GM06990 (cell line): ENCODE results near the gene PRKCA.

ENCODE experiments used
- DNase-seq: peaks from one replicate; pipeline ENCODE4 v3.0.0-alpha.2; 2011; ENCODE audit not compliant: insufficient read length; ENCODE audit errors: extremely low read depth
- H3K27me3 ChIP-seq: replicated peaks from 2 replicates; pipeline ENCODE4 v1.6.0; 2011; ENCODE audit warnings: low read length; ENCODE audit not compliant: control insufficient read depth, insufficient read depth
- H3K36me3 ChIP-seq: 2 replicates; pipeline ENCODE4 v1.5.1; 2011; ENCODE audit warnings: low read length; ENCODE audit not compliant: control insufficient read depth, insufficient read depth
- H3K4me3 ChIP-seq: replicated peaks from 2 replicates; pipeline ENCODE4 v1.5.1; 2011; ENCODE audit warnings: low read depth, mild to moderate bottlenecking, control low read depth, low read length
- TF ChIP-seq, protein P1 (sequence below): IDR thresholded peaks from 2 replicates; pipeline ENCODE4 v1.5.1; 2011; ENCODE audit warnings: low read length, control low read depth, mild to moderate bottlenecking, inconsistent platforms; ENCODE audit not compliant: insufficient read depth, poor library complexity, severe bottlenecking

The PRKCA gene

GRCh38 chr17:66281661-66282369 is 20.6 kb upstream of the PRKCA start:
- no peak overlapping the region for H3K4me3 ChIP-seq
- TF ChIP-seq, protein P1, sequence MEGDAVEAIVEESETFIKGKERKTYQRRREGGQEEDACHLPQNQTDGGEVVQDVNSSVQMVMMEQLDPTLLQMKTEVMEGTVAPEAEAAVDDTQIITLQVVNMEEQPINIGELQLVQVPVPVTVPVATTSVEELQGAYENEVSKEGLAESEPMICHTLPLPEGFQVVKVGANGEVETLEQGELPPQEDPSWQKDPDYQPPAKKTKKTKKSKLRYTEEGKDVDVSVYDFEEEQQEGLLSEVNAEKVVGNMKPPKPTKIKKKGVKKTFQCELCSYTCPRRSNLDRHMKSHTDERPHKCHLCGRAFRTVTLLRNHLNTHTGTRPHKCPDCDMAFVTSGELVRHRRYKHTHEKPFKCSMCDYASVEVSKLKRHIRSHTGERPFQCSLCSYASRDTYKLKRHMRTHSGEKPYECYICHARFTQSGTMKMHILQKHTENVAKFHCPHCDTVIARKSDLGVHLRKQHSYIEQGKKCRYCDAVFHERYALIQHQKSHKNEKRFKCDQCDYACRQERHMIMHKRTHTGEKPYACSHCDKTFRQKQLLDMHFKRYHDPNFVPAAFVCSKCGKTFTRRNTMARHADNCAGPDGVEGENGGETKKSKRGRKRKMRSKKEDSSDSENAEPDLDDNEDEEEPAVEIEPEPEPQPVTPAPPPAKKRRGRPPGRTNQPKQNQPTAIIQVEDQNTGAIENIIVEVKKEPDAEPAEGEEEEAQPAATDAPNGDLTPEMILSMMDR: no peak
- no peaks in the 10 kb centered on the region for H3K36me3 ChIP-seq
- DNase-seq: no peak
- no peaks in the 10 kb centered on the region for H3K27me3 ChIP-seq

DNA sequence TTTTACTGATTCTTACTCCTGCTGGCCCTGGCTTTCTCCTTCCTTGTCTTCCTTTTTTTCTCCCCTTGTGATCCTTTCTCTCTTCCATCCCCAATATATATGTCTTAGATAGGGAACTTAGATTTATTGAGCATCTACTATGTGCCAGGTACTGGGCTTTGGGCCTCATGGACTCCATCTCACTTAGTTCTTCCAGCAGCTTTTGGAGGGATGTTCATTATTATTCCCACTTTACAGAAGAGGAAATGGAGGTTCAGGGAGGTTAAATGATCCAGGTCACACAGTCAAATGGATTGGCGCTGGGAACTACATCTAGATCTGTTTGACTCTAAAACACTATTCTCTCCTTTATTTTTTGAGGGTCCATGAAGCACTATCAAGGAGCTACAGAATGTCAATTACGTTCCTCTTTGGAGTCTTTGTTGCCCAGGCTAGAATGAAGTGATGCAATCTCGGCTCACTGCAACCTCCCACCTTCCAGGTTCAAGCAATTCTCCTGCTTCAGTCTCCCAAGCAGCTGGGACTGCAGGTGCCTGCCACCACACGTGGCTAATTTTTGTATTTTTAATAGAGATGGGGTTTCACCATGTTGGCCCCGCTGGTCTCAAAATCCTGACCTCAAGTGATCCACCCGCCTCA is 19.0 kb upstream of the PRKCA start:
- Histone ChIP-seq H3K27me3 (no peaks in the 10 kb centered on the region; the same call in 1 of the 2 replicates), H3K4me3 (no peak overlapping the region), H3K36me3 (no peaks in the 10 kb centered on the region)
- no peak for DNase-seq
- TF ChIP-seq, protein P1: no peak

DNA sequence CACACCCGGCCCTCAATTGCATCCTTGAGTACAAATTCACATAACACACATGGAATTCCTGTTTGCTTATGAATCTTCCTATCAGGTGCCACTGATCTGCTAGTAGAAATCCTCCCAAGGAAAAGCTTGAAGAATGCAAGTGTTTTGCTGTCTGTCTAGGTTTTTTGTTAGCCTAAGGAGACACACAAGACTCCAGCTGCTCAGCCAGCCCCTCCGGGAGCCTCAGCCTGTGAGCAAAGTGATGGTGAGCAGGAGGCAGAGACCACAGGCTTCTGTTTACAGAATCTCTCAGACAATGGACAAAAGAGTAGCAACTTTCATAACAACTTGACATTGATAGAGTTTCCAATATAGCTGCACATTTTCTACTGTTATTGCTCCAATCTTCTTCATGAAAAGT is 18.4 kb upstream of the PRKCA start:
- no peaks in the 10 kb centered on the region for H3K36me3 ChIP-seq
- no peak for DNase-seq
- no peaks in the 10 kb centered on the region; the same call in 1 of the 2 replicates for H3K27me3 ChIP-seq
- TF ChIP-seq, protein P1: no peak
- H3K4me3 ChIP-seq: no peak overlapping the region

DNA sequence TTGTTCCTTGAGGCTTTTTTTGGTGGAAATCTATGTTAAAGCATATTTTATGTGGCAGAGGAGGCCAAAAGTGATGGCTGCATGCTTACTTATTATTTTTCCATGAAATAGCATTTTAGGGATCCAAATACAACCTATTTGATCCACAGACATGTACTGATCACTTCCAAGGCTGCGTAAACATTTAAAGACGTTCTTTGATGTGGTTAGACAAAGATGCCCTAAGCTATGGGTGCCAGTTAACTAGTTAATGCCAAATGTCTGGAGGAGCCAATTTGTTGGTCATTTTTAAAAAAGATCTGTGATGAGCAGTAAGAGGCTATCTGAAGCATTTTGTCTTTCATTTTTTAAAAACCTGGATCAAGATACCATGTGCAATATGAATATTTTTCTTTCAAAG is 17.3 kb upstream of the PRKCA start:
- no peak for DNase-seq
- Histone ChIP-seq H3K36me3 (no peaks in the 10 kb centered on the region), H3K27me3 (no peaks in the 10 kb centered on the region; the same call in 1 of the 2 replicates), H3K4me3 (no peak overlapping the region)
- TF ChIP-seq, protein P1: no peak

GRCh38 chr17:66287911-66288310 is 14.5 kb upstream of the PRKCA start:
- Histone ChIP-seq H3K27me3 (no peaks in the 10 kb centered on the region; the same call in 1 of the 2 replicates), H3K36me3 (no peaks in the 10 kb centered on the region), H3K4me3 (no peak overlapping the region)
- TF ChIP-seq, protein P1: no peak
- no peak for DNase-seq
